Activated CD4-positive, alpha-beta T cell treated with anti-CD3 and anti-CD28 coated beads, Interleukin-2, amount 50 U/mL, for 4 hours (primary cell): ENCODE results near the gene SLC12A8.

Experiments used
- DNase-seq, 2 experiments: peaks; one replicate each; pipeline ENCODE4 v3.0.0-alpha.2; 2020

SLC12A8 gene

GRCh38 chr3:125213946-125214542 is 1.5 kb upstream of the SLC12A8 start:
- DNase-seq: no peak

- no peak for DNase-seq
These were observed 812 bp upstream of the SLC12A8 start for GRCh38 chr3:125213364-125213755.

GRCh38 chr3:125212091-125212508 is 448 bp downstream of the SLC12A8 start:
- no peak for DNase-seq

GRCh38 chr3:125211523-125212090 is 941 bp downstream of the SLC12A8 start:
- no peak for DNase-seq

GRCh38 chr3:125207949-125208568 is 4.5 kb downstream of the SLC12A8 start:
- DNase-seq: no peak

- DNase-seq: no peak
These were observed 5.0 kb downstream of the SLC12A8 start for GRCh38 chr3:125207507-125207906.

GRCh38 chr3:125206934-125207333 is 5.6 kb downstream of the SLC12A8 start:
- no peak for DNase-seq

- DNase-seq: no peak
These were observed 8.8 kb downstream of the SLC12A8 start for GRCh38 chr3:125203731-125204130.

- DNase-seq: no peak
These were observed 10.4 kb downstream of the SLC12A8 start for GRCh38 chr3:125202197-125202596.

- no peak for DNase-seq
These were observed 11.8 kb downstream of the SLC12A8 start for GRCh38 chr3:125200731-125201139.

GRCh38 chr3:125194849-125195601 is 17.5 kb downstream of the SLC12A8 start:
- no peak for DNase-seq

- DNase-seq: no peak
These were observed 18.3 kb downstream of the SLC12A8 start for GRCh38 chr3:125194061-125194848.

GRCh38 chr3:125192190-125193035 is 20.1 kb downstream of the SLC12A8 start:
- no peak for DNase-seq

GRCh38 chr3:125191730-125192129 is 20.8 kb downstream of the SLC12A8 start:
- DNase-seq: no peak

- no peak for DNase-seq
These were observed 21.3 kb downstream of the SLC12A8 start for GRCh38 chr3:125191256-125191655.

GRCh38 chr3:125190786-125191185 is 21.8 kb downstream of the SLC12A8 start:
- no peak for DNase-seq

GRCh38 chr3:125189378-125190165 is 23.0 kb downstream of the SLC12A8 start:
- DNase-seq: no peak

- no peak for DNase-seq
These were observed 23.6 kb downstream of the SLC12A8 start for GRCh38 chr3:125188955-125189354.

- DNase-seq: no peak
These were observed 25.0 kb downstream of the SLC12A8 start for GRCh38 chr3:125187599-125187910.

- no peak for DNase-seq
These were observed 25.5 kb downstream of the SLC12A8 start for GRCh38 chr3:125186800-125187598.
